Upper lobe of right lung (tissue), 1 donor: ENCODE results near the gene MYH10. TPM values are rescaled to one million over a fixed set of nuclear protein-coding genes. Genes with fewer than 3 reads are reported as not detected.

Experiments
- ATAC-seq: fragments of 200-7000 bp; cut with Tn5 transposase; one replicate; pipeline ENCODE4 v1.9.1; 2020; ENCODE audit warnings: mild to moderate bottlenecking, moderate library complexity
- DNase-seq: peaks from one replicate; pipeline ENCODE4 v3.0.0-alpha.2; 2020
- H3K27ac ChIP-seq: fragments of 200-600 bp; one replicate; pipeline ENCODE4 v1.8.0; 2022
- H3K27me3 ChIP-seq: fragments of 200-600 bp; one replicate; pipeline ENCODE4 v1.8.0; 2022; ENCODE audit warnings: mild to moderate bottlenecking
- H3K36me3 ChIP-seq: fragments of 200-600 bp; one replicate; pipeline ENCODE4 v1.8.0; 2022
- H3K4me1 ChIP-seq: fragments of 200-600 bp; one replicate; pipeline ENCODE4 v1.8.0; 2022
- H3K4me3 ChIP-seq: fragments of 200-600 bp; one replicate; pipeline ENCODE4 v1.8.0; 2022; ENCODE audit warnings: mild to moderate bottlenecking
- H3K9me3 ChIP-seq: fragments of 200-600 bp; one replicate; pipeline ENCODE4 v1.8.0; 2022
- intact Hi-C: fragments of 100-400 bp; cut with DNase I; formaldehyde crosslinking; loops from one replicate; pipeline ENCODE4 v1.11.0; 2022
- total RNA-seq: library from RNA; stranded (reverse); fragmentation: NEBNext Ultra II Directional; extraction: Animal tissue kit (Norgen Biotek cat#: 25700); gene quantifications from one replicate; pipeline ENCODE4 v1.2.1, GENCODE V29; 2021
- TF ChIP-seq, protein P1 (sequence below): fragments of 200-600 bp; IDR thresholded peaks from one replicate; pipeline ENCODE4 v1.8.0; 2022; ENCODE audit warnings: antibody characterized with exemption
- donor health status: DM: no; HTN: yes; CAD: no; lungs with severe emphysema.

MYH10 gene
- total RNA-seq, 1 donor from 2014 or later = 205 TPM

DNA sequence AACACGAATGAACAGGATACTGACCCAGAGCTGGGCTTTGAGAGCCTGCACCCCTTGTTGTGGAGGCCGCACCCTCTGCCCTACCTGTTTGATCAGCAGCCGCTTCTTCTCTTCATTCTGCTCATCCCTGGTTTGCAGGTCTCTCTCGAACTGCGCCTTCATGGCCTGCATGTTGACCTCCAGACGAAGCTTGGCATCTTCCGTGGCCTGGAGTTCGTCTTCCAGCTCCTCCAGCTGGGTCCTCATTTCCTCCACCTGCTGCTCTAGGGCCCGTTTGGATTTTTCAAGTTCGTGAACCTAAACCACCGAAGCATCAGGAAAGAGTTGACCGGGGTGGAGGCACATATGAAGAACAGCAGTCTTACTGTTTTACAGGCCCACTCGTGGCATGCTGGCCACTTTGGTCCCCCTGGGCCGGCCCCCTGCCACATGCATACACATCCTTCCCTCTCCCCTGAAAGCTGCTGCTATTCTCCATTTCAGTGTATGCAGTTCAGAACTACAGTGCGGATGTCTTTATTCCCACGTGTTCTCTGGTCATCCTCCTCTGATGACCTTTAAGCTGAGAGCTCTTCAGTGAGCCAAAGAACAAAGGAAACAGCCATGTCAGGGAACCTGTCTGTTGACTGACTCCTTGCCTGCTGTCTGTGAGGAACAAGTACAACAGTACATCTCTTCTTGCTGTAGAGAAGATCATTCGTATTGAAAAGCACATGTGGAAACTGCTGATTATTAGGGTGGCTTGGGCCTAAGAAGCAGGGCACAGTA lies 140.1 kb downstream of the MYH10 start:
- intact Hi-C loops = no loop called here
- TF ChIP-seq, protein P1, sequence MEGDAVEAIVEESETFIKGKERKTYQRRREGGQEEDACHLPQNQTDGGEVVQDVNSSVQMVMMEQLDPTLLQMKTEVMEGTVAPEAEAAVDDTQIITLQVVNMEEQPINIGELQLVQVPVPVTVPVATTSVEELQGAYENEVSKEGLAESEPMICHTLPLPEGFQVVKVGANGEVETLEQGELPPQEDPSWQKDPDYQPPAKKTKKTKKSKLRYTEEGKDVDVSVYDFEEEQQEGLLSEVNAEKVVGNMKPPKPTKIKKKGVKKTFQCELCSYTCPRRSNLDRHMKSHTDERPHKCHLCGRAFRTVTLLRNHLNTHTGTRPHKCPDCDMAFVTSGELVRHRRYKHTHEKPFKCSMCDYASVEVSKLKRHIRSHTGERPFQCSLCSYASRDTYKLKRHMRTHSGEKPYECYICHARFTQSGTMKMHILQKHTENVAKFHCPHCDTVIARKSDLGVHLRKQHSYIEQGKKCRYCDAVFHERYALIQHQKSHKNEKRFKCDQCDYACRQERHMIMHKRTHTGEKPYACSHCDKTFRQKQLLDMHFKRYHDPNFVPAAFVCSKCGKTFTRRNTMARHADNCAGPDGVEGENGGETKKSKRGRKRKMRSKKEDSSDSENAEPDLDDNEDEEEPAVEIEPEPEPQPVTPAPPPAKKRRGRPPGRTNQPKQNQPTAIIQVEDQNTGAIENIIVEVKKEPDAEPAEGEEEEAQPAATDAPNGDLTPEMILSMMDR = no peak
- Histone ChIP-seq H3K27ac (no peak overlapping the region), H3K4me3 (no peak overlapping the region), H3K36me3 (peaks cover 81% of the 10 kb centered on the region), H3K9me3 (no peaks in the 10 kb centered on the region), H3K4me1 (no peaks in the 10 kb centered on the region), H3K27me3 (no peaks in the 10 kb centered on the region)
- no peak for ATAC-seq
- peak; percentile 46 for DNase-seq

GRCh38 chr17:8489841-8490240 lies 140.7 kb downstream of the MYH10 start:
- no peak for ATAC-seq
- H3K4me1 ChIP-seq = no peaks in the 10 kb centered on the region
- H3K36me3 ChIP-seq = peaks cover 81% of the 10 kb centered on the region

DNA sequence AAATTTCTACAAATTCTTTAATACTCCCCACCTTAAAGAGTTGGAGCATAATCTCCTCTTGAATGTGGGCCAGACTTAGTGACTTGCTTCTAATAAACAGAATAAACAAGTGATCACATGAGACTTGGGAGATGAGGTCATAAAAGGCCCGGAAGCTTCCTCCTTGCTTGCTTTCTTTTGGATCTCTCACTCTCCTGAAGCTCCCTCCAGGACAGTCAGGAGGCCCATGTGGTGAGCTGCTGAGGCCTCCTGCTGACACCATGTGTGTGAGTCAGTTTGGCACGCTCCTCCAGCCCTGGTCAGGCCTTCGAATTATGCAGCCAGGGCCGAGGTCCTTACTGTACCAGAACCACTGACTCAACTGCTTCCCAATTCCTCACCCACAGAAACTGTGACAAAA lies 141.6 kb downstream of the MYH10 start:
- no peaks in the 10 kb centered on the region for H3K9me3 ChIP-seq
- peaks cover 82% of the 10 kb centered on the region for H3K36me3 ChIP-seq
- no peak overlapping the region for H3K4me3 ChIP-seq
- TF ChIP-seq, protein P1 = no peak
- intact Hi-C loops = no loop called here
- H3K27ac ChIP-seq = no peak overlapping the region
- ATAC-seq (peak; percentile 47), DNase-seq (peak; percentile 41)
- no peaks in the 10 kb centered on the region for H3K27me3 ChIP-seq
- H3K4me1 ChIP-seq = no peaks in the 10 kb centered on the region

More at GRCh38 chr17:8489841-8490240, 140.7 kb downstream of the MYH10 start:
- DNase-seq = no peak
- Histone ChIP-seq H3K27me3 (no peaks in the 10 kb centered on the region), H3K9me3 (no peaks in the 10 kb centered on the region), H3K27ac (no peak overlapping the region), H3K4me3 (no peak overlapping the region)
- intact Hi-C loops = no loop called here
- TF ChIP-seq, protein P1 = no peak

DNA sequence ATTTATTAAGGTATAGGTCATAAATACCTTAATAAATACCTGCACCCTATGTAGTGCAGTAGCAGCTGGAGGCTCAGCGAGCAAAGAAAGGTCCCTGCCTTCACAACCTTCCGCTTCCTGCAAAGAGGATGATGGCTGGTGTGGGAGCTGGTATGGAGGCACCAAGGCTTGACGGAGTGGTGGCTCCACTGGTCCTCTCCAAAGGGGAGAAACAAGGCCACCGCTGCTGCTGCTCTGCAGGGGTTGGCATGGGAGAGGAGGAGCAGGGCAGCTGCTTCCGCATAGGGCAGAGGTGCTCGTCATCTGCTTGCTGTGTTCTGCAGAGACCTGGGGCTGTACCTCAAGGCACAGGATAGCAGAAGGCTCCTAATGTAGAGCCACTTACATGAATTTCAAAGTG lies 142.0 kb downstream of the MYH10 start:
- DNase-seq (peak; percentile 46), ATAC-seq (no peak)
- no peak overlapping the region for H3K4me3 ChIP-seq
- H3K27me3 ChIP-seq = no peaks in the 10 kb centered on the region
- H3K9me3 ChIP-seq = no peaks in the 10 kb centered on the region
- H3K36me3 ChIP-seq = peaks cover 82% of the 10 kb centered on the region
- no peaks in the 10 kb centered on the region for H3K4me1 ChIP-seq
- intact Hi-C loops = no loop called here
- TF ChIP-seq, protein P1 = no peak
- no peak overlapping the region for H3K27ac ChIP-seq

DNA sequence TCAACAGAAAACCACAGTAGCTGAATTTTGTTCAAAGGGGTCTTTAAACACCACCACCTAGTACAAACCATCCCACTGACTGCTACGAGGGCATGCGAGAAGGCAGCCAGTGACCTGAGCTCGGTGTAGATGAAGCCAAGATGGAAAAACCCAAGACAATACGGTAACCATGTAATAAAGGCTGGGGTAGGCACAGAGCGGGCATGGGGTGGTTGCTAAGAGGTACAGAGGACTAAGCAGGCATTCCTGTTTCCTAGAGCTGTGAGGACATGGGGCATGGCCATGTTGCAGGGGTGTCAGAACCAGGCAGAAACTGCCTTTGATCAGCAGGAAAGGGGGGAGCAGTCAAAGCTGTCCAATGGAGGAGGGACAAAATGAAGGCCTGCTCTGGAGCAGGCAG lies 142.8 kb downstream of the MYH10 start:
- Histone ChIP-seq H3K27ac (no peak overlapping the region), H3K36me3 (peaks cover 83% of the 10 kb centered on the region), H3K27me3 (no peaks in the 10 kb centered on the region), H3K4me3 (no peak overlapping the region), H3K4me1 (no peaks in the 10 kb centered on the region), H3K9me3 (no peaks in the 10 kb centered on the region)
- TF ChIP-seq, protein P1 = no peak
- ATAC-seq (no peak), DNase-seq (peak; percentile 12)
- intact Hi-C loops = no loop called here
